ENCODE results near the gene RARS2. TPM values are rescaled to one million over a fixed set of nuclear protein-coding genes. Genes with fewer than 3 reads are reported as not detected.

The RARS2 gene
- total RNA-seq, 3 donors from 2014 or later, result 27.8 to 34.4 (median 30.7) TPM

DNA sequence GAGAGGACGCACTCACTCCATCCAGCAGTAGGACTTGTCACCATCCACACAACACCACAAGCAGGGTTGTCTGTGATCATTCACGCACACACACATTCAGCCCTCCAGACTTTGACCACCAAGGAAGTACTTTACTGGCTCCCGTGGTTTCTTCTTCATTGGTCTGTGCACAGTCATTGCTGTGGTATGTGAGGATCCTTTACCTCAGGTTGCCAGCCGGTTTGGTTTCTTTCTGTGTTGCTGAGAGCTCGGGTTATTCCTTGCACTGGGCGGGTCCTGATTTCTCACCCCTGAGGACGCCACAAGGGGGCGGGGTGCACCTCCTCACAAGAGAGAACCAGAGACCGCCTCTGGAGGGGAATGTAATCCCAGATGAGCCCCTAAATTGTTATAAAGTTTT lies 105.9 kb downstream of the RARS2 start:
- no peak overlapping the region for H3K4me3 ChIP-seq
- no peak for DNase-seq
- TF ChIP-seq, protein P1, sequence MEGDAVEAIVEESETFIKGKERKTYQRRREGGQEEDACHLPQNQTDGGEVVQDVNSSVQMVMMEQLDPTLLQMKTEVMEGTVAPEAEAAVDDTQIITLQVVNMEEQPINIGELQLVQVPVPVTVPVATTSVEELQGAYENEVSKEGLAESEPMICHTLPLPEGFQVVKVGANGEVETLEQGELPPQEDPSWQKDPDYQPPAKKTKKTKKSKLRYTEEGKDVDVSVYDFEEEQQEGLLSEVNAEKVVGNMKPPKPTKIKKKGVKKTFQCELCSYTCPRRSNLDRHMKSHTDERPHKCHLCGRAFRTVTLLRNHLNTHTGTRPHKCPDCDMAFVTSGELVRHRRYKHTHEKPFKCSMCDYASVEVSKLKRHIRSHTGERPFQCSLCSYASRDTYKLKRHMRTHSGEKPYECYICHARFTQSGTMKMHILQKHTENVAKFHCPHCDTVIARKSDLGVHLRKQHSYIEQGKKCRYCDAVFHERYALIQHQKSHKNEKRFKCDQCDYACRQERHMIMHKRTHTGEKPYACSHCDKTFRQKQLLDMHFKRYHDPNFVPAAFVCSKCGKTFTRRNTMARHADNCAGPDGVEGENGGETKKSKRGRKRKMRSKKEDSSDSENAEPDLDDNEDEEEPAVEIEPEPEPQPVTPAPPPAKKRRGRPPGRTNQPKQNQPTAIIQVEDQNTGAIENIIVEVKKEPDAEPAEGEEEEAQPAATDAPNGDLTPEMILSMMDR (IDR thresholded peaks at IDR 0.05), result no peak
- H3K36me3 ChIP-seq (ENCODE audit: low read depth), result no peaks in the 10 kb centered on the region
- peak; percentile 29 for ATAC-seq
- H3K9me3 ChIP-seq, result peaks cover 2% of the 10 kb centered on the region
- intact Hi-C loops (cut with DNase I, micrococcal nuclease), result no loop called here
- no peaks in the 10 kb centered on the region for H3K4me1 ChIP-seq (ENCODE audit: low read depth)

DNA sequence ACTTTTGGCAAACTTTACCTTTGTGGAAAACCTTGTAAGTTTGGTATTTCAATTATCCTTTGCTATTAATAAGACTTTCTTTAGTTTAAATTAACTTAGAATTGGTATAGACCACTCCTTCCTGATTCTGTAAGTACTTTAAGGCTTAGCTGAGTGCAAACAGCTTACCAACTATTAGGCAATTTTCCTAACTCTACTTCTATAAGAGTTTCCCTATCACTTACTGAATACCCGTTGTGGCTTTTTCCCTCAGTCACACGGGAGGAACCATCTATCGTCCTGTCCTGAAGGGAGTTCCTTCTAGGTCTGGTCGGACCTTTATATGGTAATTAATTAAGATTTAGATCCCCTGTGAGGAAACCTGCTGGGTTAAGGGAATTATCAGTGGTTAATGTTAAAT lies 107.4 kb downstream of the RARS2 start:
- peaks cover 2% of the 10 kb centered on the region for H3K9me3 ChIP-seq
- TF ChIP-seq, protein P1 (IDR thresholded peaks at IDR 0.05), result no peak
- ATAC-seq, result no peak
- intact Hi-C loops (cut with DNase I, micrococcal nuclease), result no loop called here
- no peak for DNase-seq
- H3K36me3 ChIP-seq (ENCODE audit: low read depth), result no peaks in the 10 kb centered on the region
- no peak overlapping the region for H3K4me3 ChIP-seq
- H3K4me1 ChIP-seq (ENCODE audit: low read depth), result no peaks in the 10 kb centered on the region

DNA sequence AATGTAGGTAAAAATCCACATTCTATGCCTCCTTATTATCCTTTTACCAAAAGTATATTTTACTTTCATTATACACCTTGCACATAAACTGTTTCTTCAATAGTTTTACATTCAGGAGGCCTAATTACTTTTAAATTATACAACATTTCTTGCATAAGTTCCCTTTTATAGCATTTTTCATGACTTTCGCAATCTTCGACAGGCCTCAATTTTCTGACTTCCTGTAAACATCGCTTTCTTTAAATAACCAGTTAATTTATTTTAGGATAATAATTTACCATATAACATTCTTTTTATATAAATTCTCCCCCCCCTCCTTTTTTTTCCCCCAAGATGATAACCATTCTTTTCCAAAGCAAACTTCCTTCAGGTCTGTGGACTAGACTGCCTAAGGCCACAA lies 107.9 kb downstream of the RARS2 start:
- intact Hi-C loops (cut with DNase I, micrococcal nuclease), result no loop called here
- ATAC-seq (no peak), DNase-seq (no peak)
- peaks cover 2% of the 10 kb centered on the region for H3K9me3 ChIP-seq
- H3K4me1 ChIP-seq (ENCODE audit: low read depth), result no peaks in the 10 kb centered on the region
- H3K36me3 ChIP-seq (ENCODE audit: low read depth), result no peaks in the 10 kb centered on the region
- no peak overlapping the region for H3K4me3 ChIP-seq
- TF ChIP-seq, protein P1 (IDR thresholded peaks at IDR 0.05), result no peak

DNA sequence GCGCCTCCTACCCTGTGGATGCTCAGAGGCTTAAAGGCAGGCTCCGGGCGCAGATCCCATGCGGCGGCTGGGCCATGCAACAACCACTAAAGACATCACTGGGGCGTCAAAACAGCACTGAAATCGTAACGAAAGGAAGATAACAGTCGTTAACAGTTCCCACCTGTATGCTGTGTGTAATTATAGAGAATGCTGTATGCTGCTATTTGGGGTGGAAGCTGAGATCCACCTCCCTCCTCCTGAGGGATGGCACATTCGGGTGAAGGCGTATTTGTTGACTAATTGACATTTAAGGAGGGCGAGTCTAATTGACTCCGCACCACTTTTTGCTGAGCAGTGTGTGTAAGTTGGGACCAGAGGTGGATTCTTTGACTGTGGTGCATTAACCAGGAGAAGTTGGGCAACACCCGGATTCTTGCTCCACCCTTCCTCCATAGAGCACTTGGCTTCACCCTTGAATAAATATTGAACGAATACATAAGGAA lies 116.3 kb downstream of the RARS2 start:
- TF ChIP-seq, protein P1 (IDR thresholded peaks at IDR 0.05), result no peak
- Histone ChIP-seq H3K36me3 (ENCODE audit: low read depth) (no peaks in the 10 kb centered on the region), H3K4me3 (peak overlapping the region; percentile 60), H3K4me1 (ENCODE audit: low read depth) (peaks cover 9% of the 10 kb centered on the region), H3K9me3 (no peaks in the 10 kb centered on the region)
- DNase-seq, result peak in 2 of 3 donors; percentile 43 to 72
- peak; percentile 70 for ATAC-seq
- intact Hi-C loops (cut with DNase I, micrococcal nuclease), result no loop called here

DNA sequence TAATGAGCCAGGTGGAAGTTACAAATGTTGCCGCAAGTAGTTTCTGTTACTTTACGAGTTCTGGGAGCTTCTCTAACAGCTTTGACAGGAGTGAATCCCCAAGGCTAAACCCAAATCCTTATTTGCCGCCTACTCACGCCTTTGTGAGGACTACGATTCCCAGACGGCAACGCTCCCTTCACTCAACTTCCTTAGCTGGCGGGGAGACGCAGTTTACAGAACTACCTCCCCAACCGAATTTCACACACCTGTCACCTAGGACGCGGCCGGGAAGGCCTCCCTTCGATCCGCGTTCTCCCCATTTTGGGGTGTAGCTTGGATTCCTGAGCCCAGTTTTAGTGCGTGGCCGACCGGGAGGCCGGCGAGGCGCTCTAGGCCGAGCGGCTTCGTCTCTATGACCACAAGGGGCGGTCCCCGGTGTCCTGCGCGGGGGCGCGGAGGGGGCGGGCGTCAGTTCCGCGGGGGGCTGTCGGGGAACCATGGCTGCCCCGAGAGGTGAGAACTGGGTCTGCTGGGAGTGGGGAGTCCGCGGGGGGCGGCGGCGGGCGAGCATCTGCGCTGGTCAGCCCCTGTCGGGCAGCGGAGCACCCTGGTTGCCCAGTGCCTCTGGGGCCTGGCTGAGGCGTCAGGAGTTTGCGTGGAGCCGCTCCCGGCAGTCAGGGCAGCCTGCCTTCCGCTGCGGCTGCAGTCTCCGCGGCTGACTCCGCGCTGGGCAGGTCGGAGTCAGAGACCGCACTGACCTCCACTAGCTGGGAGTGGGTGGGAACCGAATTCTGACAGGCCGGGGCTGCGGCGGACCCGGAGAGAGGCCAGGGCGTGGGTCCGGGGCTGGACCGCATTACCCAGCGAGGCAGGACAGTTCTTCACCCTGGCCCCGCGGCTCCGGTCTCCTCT lies 117.0 kb downstream of the RARS2 start, which contains the start of gene SLC35A1:
TSS of gene SLC35A1 (plus strand) at position 450 of the 894 bp plus-strand sequence. CDS start at position 480, 30 bp downstream.
- intact Hi-C loops (cut with DNase I, micrococcal nuclease), result no loop called here
- ATAC-seq (peak; percentile 97), DNase-seq (peak; percentile 89 to 92 (median 90))
- no peaks in the 10 kb centered on the region for H3K9me3 ChIP-seq
- TF ChIP-seq, protein P1 (IDR thresholded peaks at IDR 0.05), result peak; percentile 11
- H3K4me3 ChIP-seq, result peak within 1 kb of the TSS; percentile 60
- peaks cover 9% of the 10 kb centered on the region for H3K4me1 ChIP-seq (ENCODE audit: low read depth)
- H3K36me3 ChIP-seq (ENCODE audit: low read depth), result no peaks in the 10 kb centered on the region
